ENCODE data around the gene ATP13A5. TPM values are rescaled to one million over a fixed set of nuclear protein-coding genes. Genes with fewer than 3 reads are reported as not detected.

ATP13A5 gene
- total RNA-seq, 1 donor from 2014 or later: not detected

Other genes starting within 250 kb of the ATP13A5 start
- gene PLAAT1, start 137.5 kb downstream of the ATP13A5 start, total RNA-seq: 0.20 and 0.44 TPM in 2 replicates
- under 0.01 TPM in 1 of 2 replicates, not detected in the other for gene ATP13A4, start 176.1 kb upstream of the ATP13A5 start, total RNA-seq
- gene OPA1, start 214.5 kb upstream of the ATP13A5 start, total RNA-seq: 35.1 and 39.0 TPM in 2 replicates